H1 (cell line): ENCODE measurements around the gene DIP2C. TPM values are rescaled to one million over a fixed set of nuclear protein-coding genes. Genes with fewer than 3 reads are reported as not detected.

Experiments used
- CTCF ChIA-PET: fragments of 300-600 bp; sonication (Branson Sonifier 250); formaldehyde crosslinking; loops from one replicate; lab custom pipeline; 2021; ENCODE audit not compliant: partially characterized antibody; lab: Charles Lee
- POLR2A ChIA-PET: fragments of 300-600 bp; sonication (Branson Sonifier 250); formaldehyde crosslinking; loops from one replicate; lab custom pipeline; 2021; ENCODE audit warnings: inconsistent platforms; ENCODE audit not compliant: partially characterized antibody; lab: Charles Lee
- DNase-seq, 2 experiments: peaks; one replicate each; pipeline versions ENCODE4 v3.0.0 to v3.0.0-alpha.2; 2010 to 2022; ENCODE audit warnings: low spot score in 2 of 2, low read depth in 1 of 2, mixed read lengths in 1 of 2
- FAIRE-seq: peaks from 2 replicates; lab custom pipeline; 2011; peaks lifted over from hg19 to GRCh38; lab: Jason Lieb, UNC
- H2AFZ ChIP-seq: 2 replicates; pipeline ENCODE4 v1.8.1; 2012; ENCODE audit warnings: low read length, inconsistent platforms
- H2AK5ac ChIP-seq: 2 replicates; pipeline ENCODE4 v1.6.1; 2013; ENCODE audit warnings: low read depth, low read length
- H2BK120ac ChIP-seq: replicated peaks from 2 replicates; pipeline ENCODE3; 2013; ENCODE audit warnings: low read depth, low read length, inconsistent platforms
- H2BK12ac ChIP-seq: 2 replicates; pipeline ENCODE4 v1.6.1; 2013; ENCODE audit warnings: low read depth, low read length
- H2BK15ac ChIP-seq: 2 replicates; pipeline ENCODE4 v1.6.1; 2013; ENCODE audit warnings: low read length
- H2BK20ac ChIP-seq: 2 replicates; pipeline ENCODE4 v1.6.1; 2013; ENCODE audit warnings: low read length
- H2BK5ac ChIP-seq: 2 replicates; pipeline ENCODE4 v1.6.1; 2013; ENCODE audit warnings: low read depth, low read length
- H3K14ac ChIP-seq: 2 replicates; pipeline ENCODE4 v1.6.1; 2013; ENCODE audit warnings: inconsistent platforms; ENCODE audit not compliant: insufficient read length
- H3K18ac ChIP-seq: 2 replicates; pipeline ENCODE4 v1.6.1; 2013; ENCODE audit warnings: low read length; ENCODE audit errors: extremely low read depth
- H3K23ac ChIP-seq: 2 replicates; pipeline ENCODE4 v1.6.1; 2013; ENCODE audit warnings: inconsistent platforms; ENCODE audit not compliant: insufficient read length
- H3K23me2 ChIP-seq: 2 replicates; pipeline ENCODE4 v1.6.1; 2013; ENCODE audit warnings: low read depth, low read length
- H3K27ac ChIP-seq: 2 replicates; pipeline ENCODE4 v1.6.1; 2011; ENCODE audit warnings: low read depth, low read length, inconsistent platforms
- H3K27me3 ChIP-seq, 4 experiments: replicated peaks in 1 of 4; 1 replicate in 1 of 4; 2 replicates in 3 of 4; pipeline versions ENCODE4 v1.6.1 to v1.8.1; 2011 to 2013; ENCODE audit warnings: low read length in 3 of 4, mild to moderate bottlenecking in 3 of 4, inconsistent platforms in 2 of 4, mixed read lengths in 2 of 4, moderate library complexity in 1 of 4; ENCODE audit not compliant: control insufficient read depth in 3 of 4, insufficient read depth in 3 of 4; ENCODE audit errors: extremely low read depth in 1 of 4
- H3K36me3 ChIP-seq, 4 experiments: 2 replicates each; pipeline versions ENCODE4 v1.6.1 to v1.8.1; 2011 to 2013; ENCODE audit warnings: mild to moderate bottlenecking in 4 of 4, low read length in 3 of 4, moderate library complexity in 2 of 4, control low read depth in 1 of 4, inconsistent platforms in 1 of 4; ENCODE audit not compliant: insufficient read depth in 4 of 4, control insufficient read depth in 2 of 4
- H3K4ac ChIP-seq: replicated peaks from 2 replicates; pipeline ENCODE3; 2013; ENCODE audit warnings: low read length, low read depth, mixed read lengths, inconsistent platforms; ENCODE audit not compliant: insufficient read length
- H3K4me1 ChIP-seq, 4 experiments: replicated peaks in 1 of 4; 1 replicate in 1 of 4; 2 replicates in 3 of 4; pipeline versions ENCODE4 v1.6.1 to v1.8.1; 2011 to 2013; ENCODE audit warnings: low read length in 3 of 4, inconsistent platforms in 2 of 4, mixed read lengths in 1 of 4; ENCODE audit not compliant: insufficient read depth in 4 of 4, control insufficient read depth in 3 of 4
- H3K4me2 ChIP-seq, 2 experiments: 2 replicates each; pipeline versions ENCODE4 v1.6.1 to v1.8.1; 2011 to 2013; ENCODE audit warnings: low read depth in 2 of 2, low read length in 2 of 2, control low read depth in 1 of 2, inconsistent platforms in 1 of 2, mild to moderate bottlenecking in 1 of 2; ENCODE audit not compliant: insufficient read depth in 1 of 2
- H3K4me3 ChIP-seq, 4 experiments: fragments of 200-600, 300-600 bp in 1 of 4; sonication (generic), shearing (Covaris generic), sonication (Bioruptor Twin) in 1 of 4; 2 replicates each; pipeline versions ENCODE4 v1.5.1 to v1.8.1; 2011 to 2016; ENCODE audit warnings: low read length in 4 of 4, low read depth in 3 of 4, control low read depth in 2 of 4, inconsistent platforms in 2 of 4, mild to moderate bottlenecking in 2 of 4, mixed read lengths in 1 of 4, moderate library complexity in 1 of 4; ENCODE audit not compliant: insufficient read depth in 2 of 4; ENCODE audit errors: extremely low read depth in 1 of 4
- H3K56ac ChIP-seq: replicated peaks from 2 replicates; pipeline ENCODE3; 2013; ENCODE audit warnings: low read depth, mild to moderate bottlenecking, mixed read lengths, low read length, inconsistent platforms; ENCODE audit not compliant: insufficient read length
- H3K79me1 ChIP-seq: 2 replicates; pipeline ENCODE4 v1.6.1; 2013; ENCODE audit warnings: low read depth, low read length, control low read depth
- H3K79me2 ChIP-seq, 2 experiments: 2 replicates each; pipeline versions ENCODE4 v1.6.1 to v1.8.1; 2012 to 2013; ENCODE audit warnings: low read length in 2 of 2, mild to moderate bottlenecking in 2 of 2, inconsistent platforms in 1 of 2; ENCODE audit not compliant: insufficient read depth in 2 of 2, control insufficient read depth in 1 of 2
- H3K9ac ChIP-seq, 4 experiments: replicated peaks in 1 of 4; 1 replicate in 1 of 4; 2 replicates in 3 of 4; pipeline versions ENCODE4 v1.6.1 to v1.8.1; 2011 to 2013; ENCODE audit warnings: low read depth in 3 of 4, low read length in 3 of 4, control low read depth in 2 of 4, mild to moderate bottlenecking in 2 of 4, moderate library complexity in 2 of 4, inconsistent platforms in 1 of 4; ENCODE audit errors: extremely low read depth in 1 of 4
- H3K9me3 ChIP-seq, 2 experiments: 2 replicates each; pipeline versions ENCODE4 v1.6.1 to v1.8.1; 2012 to 2013; ENCODE audit warnings: mild to moderate bottlenecking in 2 of 2, moderate library complexity in 2 of 2, control low read depth in 1 of 2, inconsistent platforms in 1 of 2, low read depth in 1 of 2, low read length in 1 of 2, mixed read lengths in 1 of 2; ENCODE audit not compliant: insufficient read depth in 2 of 2
- H4K20me1 ChIP-seq, 2 experiments: replicated peaks in 1 of 2; 2 replicates each; pipeline versions ENCODE3 to v1.8.1; 2011 to 2013; ENCODE audit warnings: inconsistent platforms in 2 of 2, low read length in 2 of 2, mild to moderate bottlenecking in 1 of 2; ENCODE audit not compliant: insufficient read depth in 2 of 2, control insufficient read depth in 1 of 2
- H4K5ac ChIP-seq: 2 replicates; pipeline ENCODE4 v1.6.1; 2013; ENCODE audit warnings: low read length, low read depth, mixed read lengths, inconsistent platforms; ENCODE audit not compliant: insufficient read length
- H4K8ac ChIP-seq: 2 replicates; pipeline ENCODE4 v1.8.0; 2013; ENCODE audit warnings: mild to moderate bottlenecking, moderate library complexity, low read length, inconsistent platforms; ENCODE audit not compliant: insufficient read depth; ENCODE audit errors: extremely low read depth
- H4K91ac ChIP-seq: replicated peaks from 2 replicates; pipeline ENCODE3; 2013; ENCODE audit warnings: low read length, mixed read lengths, inconsistent platforms; ENCODE audit not compliant: insufficient read length
- ASH2L ChIP-seq: fragments of 200-600, 300-600 bp; sonication (generic); IDR thresholded peaks from one replicate; pipeline ENCODE4 v1.7.1; 2017; ENCODE audit warnings: low read length
- GTF2F1 ChIP-seq: IDR thresholded peaks from 2 replicates; pipeline ENCODE4 v1.6.1; 2012; ENCODE audit warnings: low read depth, low read length, improper control_type of control experiment, borderline replicate concordance
- WGBS, 2 experiments: shearing (Covaris generic) in 1 of 2; methylation state at CpG; one replicate each; pipeline versions ENCODE4 v1.1.6 to v1.1.7; 2013 to 2015; ENCODE audit warnings: low lambda C conversion rate in 2 of 2, mixed read lengths in 2 of 2, inconsistent platforms in 1 of 2, low coverage in 1 of 2, missing lambda C conversion rate in 1 of 2; ENCODE audit not compliant: insufficient replicate concordance in 2 of 2, insufficient coverage in 1 of 2, insufficient read length in 1 of 2; ENCODE audit errors: extremely low coverage in 1 of 2, missing lambda C conversion rate in 1 of 2; 5-methylcytosine and 5-hydroxymethylcytosine counted together
- polyA plus RNA-seq, 7 experiments: library from polyadenylated mRNA; depleted of rRNA in 3 of 7; stranded (reverse) in 5 of 7; unstranded in 2 of 7; fragments of >200 nt in 5 of 7; fragments of 200-250 nt in 2 of 7; gene quantifications; 1 replicate in 5 of 7; 2 replicates in 1 of 7; 4 replicates in 1 of 7; pipeline versions ENCODE4 v1.2.1 to v1.2.3, GENCODE V29; 2011 to 2013; ENCODE audit warnings: missing spikeins in 2 of 7, mixed read lengths in 2 of 7
- total RNA-seq: library from RNA; stranded (reverse); fragmentation: NEBNext Ultra II Directional; extraction: Animal tissue kit (Norgen Biotek cat#: 25700); gene quantifications from 2 replicates; pipeline ENCODE4 v1.2.1, GENCODE V29; 2021

The DIP2C gene
- total and polyA plus RNA-seq, 2 of the 8 experiments (the other 6 are each of a cell fraction or from before 2014, with no cell fraction given), result 3.8 to 9.3 TPM

- no peak overlapping the region for H3K56ac ChIP-seq
- H3K4me2 ChIP-seq, result no peak overlapping the region
- H3K23ac ChIP-seq, result no peak overlapping the region
- no peak overlapping the region for H3K14ac ChIP-seq
- no peaks in the 10 kb centered on the region for H3K27me3 ChIP-seq
- H2BK5ac ChIP-seq, result no peak overlapping the region
- no peak overlapping the region for H2BK20ac ChIP-seq
- FAIRE-seq, result no peak
- no peaks in the 10 kb centered on the region for H3K23me2 ChIP-seq
- H3K18ac ChIP-seq, result no peak overlapping the region
- H2AFZ ChIP-seq, result no peak overlapping the region
- peak in 1 of 2 experiments; percentile 46 for DNase-seq
- peaks cover 0 to 9% (median 4%) of the 10 kb centered on the region in 4 experiments; a peak in 6 of 7 replicates for H3K4me1 ChIP-seq
- H4K5ac ChIP-seq, result no peak overlapping the region
- CTCF ChIA-PET, result interaction anchor here (0.6 to 1.9 kb wide), 8 partner anchors 10 to 139 kb away, joined by 3 to 7 read pairs (median 3); no protein-coding TSS in a partner anchor
- H2BK15ac ChIP-seq, result no peak overlapping the region
- peaks cover 16% of the 10 kb centered on the region for H3K79me1 ChIP-seq
- no peak overlapping the region for H2BK120ac ChIP-seq
- H3K27ac ChIP-seq, result no peak overlapping the region
- no peak overlapping the region for H2AK5ac ChIP-seq
- H2BK12ac ChIP-seq, result no peak overlapping the region
- peak overlapping the region; percentile 3 for H3K4ac ChIP-seq
- H3K9me3 ChIP-seq, result no peaks in the 10 kb centered on the region
- no peaks in the 10 kb centered on the region; a peak in 1 of 8 replicates for H3K36me3 ChIP-seq
- no peak overlapping the region for H4K91ac ChIP-seq
- WGBS, 2 experiments, result 92% methylated on average over 9 of the region's 9 CpGs; no CpG with 5 or more reads in 1 of the 2 experiments
- H3K9ac ChIP-seq, result no peak overlapping the region
- no peak overlapping the region for H4K8ac ChIP-seq
- H3K79me2 ChIP-seq, result peaks cover 6 to 54% of the 10 kb centered on the region in 2 experiments
- POLR2A ChIA-PET, result no interaction called here
- no peak overlapping the region for H3K4me3 ChIP-seq
- peaks cover 17 to 26% of the 10 kb centered on the region in 2 experiments for H4K20me1 ChIP-seq
- TF ChIP-seq ASH2L (no peak), GTF2F1 (no peak)
Observed at GRCh38 chr10:662223-662605, 27.3 kb downstream of the DIP2C start.
